Measurements from ENCODE around the gene UBXN2A.
A peak's percentile ranks its signal among the peaks of the same experiment; 100 is the strongest.

Gene UBXN2A

DNA sequence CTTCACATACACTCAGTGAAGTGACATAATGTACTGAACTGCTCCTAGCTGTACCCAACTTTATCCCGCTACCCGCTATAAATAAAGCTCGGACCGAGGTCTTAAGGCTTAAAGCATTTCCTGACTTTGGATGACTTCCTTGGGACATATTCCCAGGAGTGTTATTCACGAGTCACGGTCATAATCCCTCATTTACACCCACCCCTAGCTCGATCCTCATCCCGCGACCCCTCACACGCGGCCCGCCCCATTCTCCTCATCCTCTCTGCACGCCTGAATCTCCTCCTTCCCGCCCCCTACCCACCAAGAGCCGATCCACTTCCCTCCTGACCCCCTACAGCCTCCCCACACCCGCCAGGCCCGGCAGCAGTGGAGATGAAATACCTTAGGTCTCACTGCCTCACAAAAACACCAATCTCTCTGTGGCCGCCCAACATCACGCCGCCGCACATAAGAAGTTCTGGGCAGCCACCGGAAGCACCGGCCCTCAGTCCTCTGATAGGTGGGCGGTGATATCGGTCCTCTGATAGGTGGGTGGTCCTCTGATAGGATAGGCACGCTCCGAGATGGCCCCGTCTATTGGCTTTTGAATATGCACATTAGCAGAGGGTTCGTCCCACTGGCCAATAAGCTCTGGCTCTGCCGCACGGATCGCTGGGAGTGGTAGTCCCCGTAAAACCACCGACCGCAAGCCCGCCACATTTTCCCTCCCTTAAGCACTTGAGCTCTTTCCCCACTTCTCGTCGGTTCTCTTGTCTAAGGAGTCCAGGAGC is 106.9 kb downstream of the UBXN2A start, which contains the start of gene WDCP:
TSS of gene WDCP (minus strand) at position 462 of the 773 bp plus-strand sequence. CDS start 7,897 bp downstream, outside the sequence.
- DNase-seq: peak; percentile 89

DNA sequence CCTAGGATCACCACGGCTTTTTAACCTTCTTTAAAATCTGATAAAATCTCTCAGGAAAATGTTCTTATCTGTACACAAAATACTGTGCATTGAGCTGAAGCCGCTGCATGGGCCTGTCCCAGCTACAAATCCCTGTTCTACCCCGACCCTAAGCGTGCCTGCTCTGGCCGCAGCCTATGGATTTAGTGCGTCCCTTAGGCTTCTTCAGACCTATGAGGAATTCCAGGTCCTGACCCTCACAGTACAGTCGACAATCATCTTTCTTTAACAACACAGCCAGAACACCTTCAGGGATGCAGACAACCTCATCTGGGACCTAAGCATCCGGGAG is 107.4 kb downstream of the UBXN2A start:
- DNase-seq: no peak

DNA sequence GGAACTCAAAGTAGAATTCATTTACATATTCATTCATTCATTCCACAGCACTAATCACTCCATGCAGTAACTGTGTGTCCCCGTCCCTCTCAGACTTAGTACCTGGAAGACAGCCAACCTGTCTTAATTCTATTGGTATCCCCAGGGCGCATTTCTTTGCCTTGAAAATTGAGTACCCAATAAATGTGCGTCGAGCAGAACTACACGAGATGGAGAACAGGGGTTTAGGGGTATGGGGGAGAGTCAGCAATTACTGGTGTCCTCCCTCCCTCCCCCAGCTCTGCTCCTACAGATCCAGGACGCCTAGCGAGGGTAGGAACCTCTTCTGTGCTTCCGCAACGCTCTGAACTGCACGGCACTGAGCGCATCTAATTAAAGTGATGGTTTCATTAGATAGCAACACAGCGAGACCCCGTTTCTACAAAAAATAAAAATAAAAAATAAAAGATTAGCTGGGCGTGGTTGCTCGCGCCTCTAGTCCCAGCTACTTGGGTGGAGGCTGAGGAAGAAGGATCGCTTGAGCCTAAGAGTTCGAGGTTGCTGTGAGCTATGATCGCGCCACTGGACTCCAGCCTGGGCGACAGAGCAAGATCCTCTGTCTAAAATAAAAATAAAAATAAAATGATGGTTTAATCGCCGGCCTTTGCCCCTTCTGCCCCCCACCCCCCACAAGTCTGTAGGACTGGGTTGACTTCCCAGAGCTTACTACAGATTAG is 108.7 kb downstream of the UBXN2A start:
- DNase-seq: no peak

DNA sequence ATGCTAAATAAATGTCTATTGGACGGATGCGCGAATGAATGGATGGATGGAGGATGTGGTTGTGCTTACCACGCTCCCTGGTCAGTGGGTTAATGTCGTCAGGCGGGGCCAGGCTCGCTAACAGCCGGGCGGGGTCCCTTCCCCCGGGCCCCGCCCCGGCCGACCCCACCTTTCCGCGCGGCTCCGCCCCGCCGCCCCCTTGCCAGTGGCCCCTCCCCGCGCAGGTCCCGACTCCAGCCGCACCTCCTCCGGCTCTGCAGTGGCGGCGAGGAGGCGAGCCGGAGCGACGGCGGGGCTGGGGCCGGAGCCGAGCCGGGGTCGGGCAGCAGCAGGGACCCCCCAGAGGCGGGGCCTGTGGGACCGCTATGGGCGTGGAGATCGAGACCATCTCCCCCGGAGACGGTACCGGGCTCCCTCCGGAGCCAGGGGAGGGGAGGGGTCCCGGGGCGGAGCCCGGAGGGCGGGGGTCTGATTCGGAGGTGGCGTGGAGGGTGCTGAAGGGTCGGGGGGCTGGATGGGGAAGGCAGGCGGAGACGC is 109.3 kb downstream of the UBXN2A start, which contains the start of gene FKBP1B:
TSS of gene FKBP1B (plus strand) at position 257 of the 537 bp plus-strand sequence. CDS start at position 366, 109 bp downstream.
- peak; percentile 33 for DNase-seq

- no peak for DNase-seq
These were observed 110.0 kb downstream of the UBXN2A start for GRCh38 chr2:24050041-24050979.

DNA sequence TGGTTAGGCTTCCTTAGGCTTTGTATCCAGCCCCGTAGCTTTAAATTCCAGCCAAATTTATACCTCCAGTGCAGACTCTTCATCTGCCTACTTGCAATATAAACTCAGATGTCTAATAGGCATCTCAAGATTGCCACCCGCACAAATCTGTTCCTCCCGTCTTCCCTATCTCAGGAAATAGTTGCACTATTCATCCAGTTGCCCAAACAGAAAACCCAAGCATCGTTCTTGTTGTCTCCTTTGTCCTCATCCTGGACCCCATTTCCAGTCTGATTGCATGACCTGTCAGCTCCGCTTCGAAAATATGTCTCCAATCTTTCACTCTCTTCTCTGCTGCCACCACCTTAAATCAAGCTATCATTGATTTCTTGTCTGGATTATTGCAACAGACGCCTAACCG is 111.6 kb downstream of the UBXN2A start:
- no peak for DNase-seq

- no peak for DNase-seq
These were observed 112.7 kb downstream of the UBXN2A start for GRCh38 chr2:24052951-24053350.
